Activated CD4-positive, alpha-beta T cell treated with anti-CD3 and anti-CD28 coated beads for 24 hours (primary cell): ENCODE measurements around the gene KIFAP3.
"Not testable (repeated sequence)": the region's sequence is repeated elsewhere in the genome, so short reads cannot be mapped to it uniquely, and the experiment has no call there.

Experiments
- DNase-seq, 2 donors: peaks; one replicate each; pipeline ENCODE4 v3.0.0-alpha.2; 2020; ENCODE audit warnings: low read depth in 2 of 2

Gene KIFAP3

DNA sequence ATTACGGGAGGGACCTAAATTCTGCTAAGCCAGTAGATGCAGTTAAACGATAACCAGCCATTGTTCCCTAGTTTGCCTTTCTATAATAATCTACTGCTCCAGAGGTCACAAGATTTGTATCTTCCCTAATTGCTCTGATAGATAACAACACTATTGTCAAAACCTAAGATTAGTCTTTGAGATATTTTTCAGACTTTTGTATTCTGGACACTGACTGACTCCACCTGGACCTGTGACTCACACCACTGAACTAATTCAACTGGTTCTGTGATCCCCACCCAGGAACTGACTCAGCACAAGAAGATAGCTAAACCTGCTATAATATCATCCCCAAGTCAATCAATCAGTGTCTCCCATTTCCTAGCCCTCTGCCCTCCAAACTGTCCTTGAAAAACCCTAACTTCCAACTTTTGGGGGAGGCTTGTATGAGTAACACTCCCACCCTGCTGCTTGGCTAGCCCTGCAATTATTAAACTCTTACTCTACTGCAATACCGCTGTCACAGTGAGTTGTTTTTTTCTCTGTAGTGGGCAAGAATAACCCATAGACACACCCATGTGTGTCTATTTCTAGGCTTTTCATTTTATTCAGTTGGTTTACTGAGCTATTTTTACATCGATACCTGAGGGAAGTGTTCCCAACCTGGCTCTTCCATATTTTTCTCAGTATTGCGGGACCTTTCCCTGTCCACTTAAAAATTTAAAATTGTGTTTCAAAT lies 11.2 kb downstream of the KIFAP3 start:
- no peak for DNase-seq

DNA sequence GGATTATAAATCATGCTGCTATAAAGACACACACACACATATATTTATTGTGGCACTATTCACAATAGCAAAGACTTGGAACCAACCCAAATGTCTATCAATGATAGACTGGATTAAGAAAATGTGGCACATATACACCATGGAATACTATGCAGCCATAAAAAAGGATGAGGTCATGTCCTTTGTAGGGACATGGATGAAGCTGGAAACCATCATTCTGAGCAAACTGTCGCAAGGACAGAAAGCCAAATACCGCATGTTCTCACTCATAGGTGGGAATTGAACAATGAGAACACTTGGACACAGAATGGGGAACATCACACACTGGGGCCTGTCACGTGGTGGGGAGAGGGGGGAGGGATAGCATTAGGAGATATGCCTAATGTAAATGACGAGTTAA lies 12.8 kb downstream of the KIFAP3 start:
- DNase-seq = not testable (repeated sequence)

DNA sequence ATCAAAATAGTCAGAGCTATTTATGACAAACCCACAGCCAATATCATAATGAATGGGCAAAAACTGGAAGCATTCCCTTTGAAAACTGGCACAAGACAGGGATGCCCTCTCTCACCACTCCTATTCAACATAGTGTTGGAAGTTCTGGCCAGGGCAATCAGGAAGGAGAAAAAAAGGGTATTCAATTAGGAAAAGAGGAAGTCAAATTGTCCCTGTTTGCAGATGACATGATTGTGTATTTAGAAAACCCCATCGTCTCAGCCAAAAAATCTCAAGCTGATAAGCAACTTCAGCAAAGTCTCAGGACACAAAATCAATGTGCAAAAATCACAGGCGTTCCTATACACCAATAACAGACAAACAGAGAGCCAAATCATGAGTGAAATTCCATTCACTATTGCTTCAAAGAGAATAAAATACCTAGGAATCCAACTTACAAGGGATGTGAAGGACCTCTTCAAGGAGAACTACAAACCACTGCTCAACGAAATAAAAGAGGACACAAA lies 14.4 kb downstream of the KIFAP3 start:
- DNase-seq = not testable (repeated sequence)

DNA sequence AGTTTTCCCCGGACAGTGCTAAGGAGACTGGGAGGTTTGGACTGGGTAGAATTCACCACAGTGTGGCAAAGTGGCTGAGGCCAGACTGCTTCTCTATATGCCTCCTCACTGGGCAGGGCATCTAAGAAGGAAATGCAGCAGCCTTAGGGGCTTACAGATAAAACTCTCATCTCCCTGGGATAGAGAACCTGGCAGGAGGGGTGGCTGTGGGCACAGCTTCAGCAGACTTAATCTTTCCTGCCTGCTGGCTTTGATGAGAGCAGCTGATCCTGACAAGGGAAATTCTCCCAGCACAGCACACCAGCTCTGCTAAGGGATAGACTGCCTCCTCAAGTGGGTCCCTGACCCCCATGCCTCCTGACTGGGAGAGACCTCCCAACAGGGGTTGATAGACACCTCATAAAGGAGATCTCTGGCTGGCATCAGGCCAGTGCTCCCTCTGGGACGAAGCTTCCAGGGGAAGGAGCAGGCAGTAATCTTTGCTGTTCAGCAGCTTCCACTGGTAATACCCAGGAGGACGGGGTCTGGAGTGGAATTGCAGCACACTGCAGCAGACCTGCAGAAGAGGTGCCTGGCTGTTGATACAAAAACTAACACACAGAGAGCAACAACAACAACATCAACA lies 25.2 kb downstream of the KIFAP3 start:
- DNase-seq = no peak

DNA sequence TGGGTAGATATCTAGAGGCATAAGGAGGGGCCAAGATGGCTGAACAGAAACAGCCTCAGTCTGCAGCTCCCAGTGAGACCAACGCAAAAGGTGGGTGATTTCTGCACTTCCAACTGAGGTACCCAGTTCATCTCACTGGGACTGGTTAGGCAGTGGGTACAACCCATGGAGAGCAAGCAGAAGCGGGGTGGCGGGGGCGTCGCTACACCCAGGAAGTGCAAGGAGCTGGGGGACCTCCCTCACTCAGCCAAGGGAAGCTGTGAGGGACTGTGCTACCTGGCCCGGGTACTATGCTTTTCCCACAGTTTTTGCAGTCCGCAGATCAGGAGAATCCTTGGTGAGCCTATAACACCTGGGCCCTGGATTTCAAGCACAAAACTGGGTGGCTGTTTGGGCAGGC lies 26.0 kb downstream of the KIFAP3 start:
- DNase-seq = no peak

DNA sequence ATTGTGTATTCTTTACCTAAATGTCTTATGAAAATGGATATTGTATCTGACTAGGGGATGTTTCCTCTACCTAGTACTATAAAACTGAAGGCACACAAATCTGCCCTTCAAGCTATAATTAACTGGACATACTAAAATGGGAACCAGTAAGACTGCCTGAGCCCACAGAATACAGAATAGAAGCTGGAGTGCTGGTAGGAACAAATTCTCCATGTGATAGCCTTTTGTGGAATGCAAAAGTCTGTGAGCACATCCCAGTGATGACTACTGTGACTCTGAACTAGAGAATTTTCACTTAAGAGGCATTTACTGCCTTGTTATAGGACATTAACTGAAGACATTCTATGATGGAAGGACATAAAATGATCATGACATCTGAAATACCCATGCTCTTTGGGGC lies 30.3 kb downstream of the KIFAP3 start:
- DNase-seq = no peak

DNA sequence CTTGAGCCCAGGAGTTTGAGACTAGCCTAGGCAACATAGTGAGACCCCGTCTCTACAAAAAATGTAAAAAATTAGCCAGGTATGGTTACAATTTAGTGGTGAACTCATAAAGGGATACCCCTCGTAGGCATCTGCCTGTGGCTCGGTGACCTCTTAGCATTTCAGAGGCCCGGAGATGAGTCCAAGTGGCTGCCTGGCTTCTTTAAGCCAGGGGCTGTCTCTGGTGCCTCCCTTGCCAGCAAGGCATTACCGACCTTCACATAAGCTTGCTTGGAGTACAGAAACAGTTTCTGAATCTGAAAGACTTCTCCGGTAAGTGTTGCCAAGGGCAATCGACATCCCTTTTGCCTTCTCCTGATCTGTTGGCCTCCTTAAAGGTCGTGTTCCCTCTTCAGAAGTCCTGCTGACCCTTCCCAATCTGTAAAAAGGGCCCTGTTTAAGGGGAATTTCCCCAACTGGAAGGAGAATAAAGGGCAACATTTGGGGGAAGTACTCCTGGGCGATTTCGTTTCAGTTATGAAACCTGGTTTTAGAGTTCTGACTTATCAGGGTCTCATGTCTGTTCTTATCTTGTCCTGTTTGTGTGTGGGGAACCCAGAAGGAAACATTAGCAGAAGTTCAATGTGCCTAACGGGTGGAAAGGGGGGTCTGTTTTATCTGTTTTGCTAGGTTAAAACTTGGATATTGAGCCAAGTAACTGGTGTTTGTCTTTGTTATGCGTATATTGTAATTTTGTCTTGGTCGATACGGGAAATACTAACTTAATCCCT lies 32.9 kb downstream of the KIFAP3 start:
- no peak for DNase-seq

DNA sequence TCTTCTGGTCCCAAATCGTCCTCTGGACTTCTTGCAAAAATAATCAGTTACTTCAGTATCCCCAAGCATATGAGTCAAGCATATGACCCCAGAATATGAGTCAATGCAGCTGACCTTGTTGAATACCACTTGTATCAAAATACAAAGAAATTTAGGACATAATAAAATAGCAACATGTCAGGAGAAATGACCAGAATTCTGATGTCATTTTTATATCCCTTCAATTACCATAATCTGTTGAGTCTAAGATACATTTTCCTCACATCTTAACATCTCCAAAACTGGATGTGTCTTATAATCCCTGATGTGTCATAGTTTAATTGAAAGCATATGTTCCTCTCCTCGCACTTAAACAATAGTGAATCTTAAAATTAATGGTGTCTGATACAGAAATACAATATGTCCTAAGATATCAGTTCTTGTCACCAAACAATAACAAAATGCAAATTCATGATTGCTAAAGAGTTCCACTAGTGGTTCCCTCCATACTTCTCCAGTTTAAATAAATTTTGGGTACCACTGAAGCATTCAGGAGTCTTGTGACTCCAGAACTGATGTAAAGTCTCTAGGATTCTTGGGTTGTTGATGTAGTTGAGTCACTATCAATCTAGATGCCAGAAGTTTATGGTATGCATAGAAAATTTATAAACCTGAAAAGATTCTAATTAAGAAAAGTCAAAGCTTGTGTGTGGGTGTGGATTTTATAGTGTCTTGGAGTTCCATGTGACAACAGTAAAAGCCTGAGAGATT lies 41.8 kb downstream of the KIFAP3 start:
- no peak for DNase-seq

DNA sequence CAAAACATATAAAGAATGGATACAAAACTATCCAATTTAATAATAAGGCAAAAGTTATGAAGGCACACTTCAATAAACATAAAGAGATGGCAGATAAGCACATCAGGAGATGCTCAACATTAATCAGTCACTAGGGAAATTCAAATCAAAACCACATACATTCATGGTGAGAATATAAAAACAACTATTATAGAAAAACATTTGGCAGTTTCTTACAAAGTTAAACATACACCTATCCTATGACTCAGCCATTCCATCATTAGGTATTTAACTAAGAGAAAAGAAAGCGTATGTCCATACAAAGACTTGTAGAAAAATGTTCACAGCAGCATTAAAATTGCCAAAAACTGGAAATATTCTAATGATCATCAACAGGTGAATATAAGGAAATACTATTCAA lies 44.3 kb downstream of the KIFAP3 start:
- DNase-seq = no peak

DNA sequence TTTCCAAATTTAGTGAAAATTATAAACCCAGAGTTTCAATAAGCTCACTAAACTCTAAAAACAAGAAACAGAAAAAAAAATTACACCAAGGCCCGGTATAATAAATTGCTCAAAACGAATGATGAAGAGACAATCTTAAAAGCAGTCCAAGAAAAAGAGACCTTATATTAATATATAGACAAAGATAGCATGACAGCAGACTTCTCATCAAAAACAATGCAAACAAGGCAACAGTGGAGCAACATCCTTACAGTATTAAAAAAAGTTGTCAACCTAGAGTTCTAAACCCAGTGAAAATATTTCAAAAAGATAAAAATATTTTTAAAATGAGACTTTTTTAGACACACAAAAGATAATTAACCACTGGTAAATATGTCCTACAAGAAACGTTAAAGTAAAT lies 46.7 kb downstream of the KIFAP3 start:
- DNase-seq = no peak

DNA sequence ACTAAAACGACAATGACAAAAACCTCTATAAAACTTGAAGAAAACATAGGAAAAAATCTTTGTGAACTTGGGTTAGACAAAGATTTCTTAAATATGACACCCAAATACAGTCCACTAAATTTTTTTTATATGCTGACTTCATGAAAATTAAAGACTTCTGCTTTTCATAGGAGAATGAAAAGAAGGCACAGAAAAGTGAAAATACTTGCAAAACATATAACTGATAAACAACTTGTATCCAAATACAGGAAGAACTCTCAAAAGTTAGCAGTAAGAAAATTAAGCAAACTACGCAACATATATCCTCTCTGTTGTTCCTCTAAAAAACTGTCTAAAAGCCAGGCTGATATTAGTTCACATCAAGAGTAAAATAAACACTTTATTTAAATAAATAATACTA lies 53.6 kb downstream of the KIFAP3 start:
- DNase-seq = no peak

DNA sequence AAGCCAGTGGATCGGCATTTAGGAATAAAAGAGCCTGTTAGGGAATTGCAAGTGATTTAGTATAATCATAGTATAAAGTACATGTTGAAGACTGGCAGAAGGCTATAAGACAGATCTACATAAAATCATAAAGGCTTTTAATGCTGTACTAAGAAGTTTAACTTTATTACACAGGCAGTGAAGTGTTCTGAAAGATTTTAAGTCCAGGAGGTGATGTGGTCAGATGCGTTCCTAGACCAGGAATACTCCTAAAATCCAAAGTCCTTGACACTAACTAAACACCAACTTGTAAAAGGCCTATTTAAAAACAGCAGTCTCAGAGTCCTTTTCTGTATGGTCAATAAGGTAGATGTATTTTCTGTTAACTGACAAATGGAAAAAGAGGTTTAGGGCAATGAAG lies 57.0 kb downstream of the KIFAP3 start:
- DNase-seq = no peak

DNA sequence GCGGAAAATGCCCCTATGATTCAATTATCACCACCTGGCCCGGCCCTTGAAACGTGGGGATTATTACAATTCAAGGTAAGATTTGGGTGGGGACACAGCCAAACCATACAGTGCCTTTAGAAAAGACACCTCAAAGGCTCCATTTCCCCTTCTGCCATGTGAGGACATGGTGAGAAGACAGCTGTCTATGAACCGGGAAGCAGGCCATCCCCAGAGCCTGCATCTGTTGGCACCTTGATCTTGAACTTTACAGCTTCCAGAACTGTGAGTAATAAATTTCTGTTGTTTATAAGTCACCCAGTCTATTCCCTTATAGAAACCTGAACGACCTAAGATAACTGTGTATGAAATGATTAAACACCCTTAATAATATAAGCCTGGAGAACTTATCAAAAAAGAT lies 61.6 kb downstream of the KIFAP3 start:
- no peak for DNase-seq

DNA sequence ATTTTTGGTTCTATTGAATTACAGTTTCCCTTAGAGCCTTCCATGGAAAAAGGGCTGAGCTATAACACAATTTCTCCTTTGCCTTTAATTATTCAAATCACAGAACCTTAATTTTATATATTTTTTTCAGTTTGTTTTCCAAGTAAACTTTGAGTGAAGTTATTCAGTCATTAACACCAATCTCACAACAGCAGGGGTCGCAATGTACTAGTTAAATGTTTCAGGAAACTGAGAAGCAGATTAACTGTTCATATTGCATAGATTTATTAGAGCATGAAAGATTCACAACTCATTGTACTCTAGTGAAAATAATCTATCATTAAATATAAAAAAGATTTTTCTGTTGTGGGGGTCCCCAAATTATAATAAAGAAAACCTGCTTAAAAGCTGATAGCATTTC lies 64.1 kb downstream of the KIFAP3 start:
- no peak for DNase-seq

DNA sequence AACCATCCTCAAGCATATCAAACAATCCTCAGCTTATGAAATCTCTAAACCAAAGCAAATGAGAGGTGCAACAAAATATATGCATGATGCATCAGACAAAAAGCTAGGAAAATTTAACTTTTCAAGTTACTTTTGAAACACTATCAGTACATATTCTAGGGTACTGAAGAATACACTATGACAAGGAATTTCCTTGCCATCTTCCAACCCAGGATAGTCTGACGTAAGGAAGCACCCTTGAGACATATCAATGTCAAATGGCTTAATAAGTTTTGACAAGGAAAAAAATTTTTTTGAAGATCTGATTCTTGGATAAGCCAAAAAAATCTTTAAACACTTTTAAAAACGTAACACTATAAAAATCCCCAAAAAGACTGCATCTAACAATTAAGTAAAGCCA lies 64.9 kb downstream of the KIFAP3 start:
- DNase-seq = no peak

DNA sequence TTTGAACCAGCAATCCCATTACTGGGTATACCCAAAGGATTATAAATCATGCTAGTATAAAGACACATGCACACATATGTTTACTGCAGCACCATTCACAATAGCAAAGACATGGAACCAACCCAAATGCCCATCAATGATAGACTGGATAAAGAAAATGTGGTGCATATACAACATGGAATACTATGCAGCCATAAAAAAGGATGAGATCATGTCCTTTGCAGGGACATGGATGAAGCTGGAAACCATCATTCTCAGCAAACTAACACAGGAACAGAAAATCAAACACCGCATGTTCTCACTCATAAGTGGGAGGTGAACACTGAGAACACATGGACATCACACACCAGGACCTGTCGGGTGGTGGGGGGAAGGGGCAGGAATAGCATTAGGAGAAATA lies 65.8 kb downstream of the KIFAP3 start:
- DNase-seq = not testable (repeated sequence)

DNA sequence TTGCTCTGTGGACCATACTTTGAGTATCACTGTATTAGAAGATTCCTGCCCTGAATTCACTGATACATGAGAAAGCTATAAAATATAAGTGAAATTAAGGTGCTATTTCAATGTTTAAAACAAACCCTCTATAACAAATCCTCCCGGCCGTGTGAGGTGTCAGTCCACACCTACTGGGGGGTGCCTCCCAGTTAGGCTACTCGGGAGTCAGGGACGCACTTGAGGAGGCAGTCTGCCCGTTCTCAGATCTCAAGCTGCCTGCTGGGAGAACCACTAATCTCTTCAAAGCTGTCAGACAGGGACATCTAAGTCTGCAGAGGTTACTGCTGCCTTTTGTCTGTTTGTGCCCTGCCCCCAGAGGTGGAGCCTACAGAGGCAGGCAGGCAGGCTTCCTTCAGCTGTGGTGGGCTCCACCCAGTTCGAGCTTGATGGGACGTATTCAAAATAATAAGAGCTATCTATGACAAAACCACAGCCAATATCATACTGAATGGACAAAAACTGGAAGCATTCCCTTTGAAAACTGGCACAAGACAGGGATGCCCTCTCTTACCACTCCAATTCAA lies 71.1 kb downstream of the KIFAP3 start:
- DNase-seq = not testable (repeated sequence)

DNA sequence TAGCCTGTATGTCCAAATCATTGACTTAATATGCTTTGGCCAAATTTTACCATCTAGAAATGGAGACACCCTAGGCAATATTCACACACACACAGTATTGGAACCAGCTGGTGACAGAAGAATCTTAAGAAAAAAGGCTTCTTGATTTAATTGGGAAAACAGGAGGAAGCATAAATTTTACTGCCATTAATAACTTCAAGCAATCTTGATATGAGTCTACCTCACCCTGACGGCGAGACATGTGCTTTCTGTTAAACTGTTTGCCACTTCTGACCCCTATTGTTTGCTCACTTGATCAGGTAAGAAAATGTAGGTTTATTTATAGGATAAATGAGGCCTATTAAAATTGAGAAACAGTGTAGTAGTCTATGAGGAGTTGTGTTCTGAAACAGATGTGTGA lies 73.2 kb downstream of the KIFAP3 start:
- no peak for DNase-seq

DNA sequence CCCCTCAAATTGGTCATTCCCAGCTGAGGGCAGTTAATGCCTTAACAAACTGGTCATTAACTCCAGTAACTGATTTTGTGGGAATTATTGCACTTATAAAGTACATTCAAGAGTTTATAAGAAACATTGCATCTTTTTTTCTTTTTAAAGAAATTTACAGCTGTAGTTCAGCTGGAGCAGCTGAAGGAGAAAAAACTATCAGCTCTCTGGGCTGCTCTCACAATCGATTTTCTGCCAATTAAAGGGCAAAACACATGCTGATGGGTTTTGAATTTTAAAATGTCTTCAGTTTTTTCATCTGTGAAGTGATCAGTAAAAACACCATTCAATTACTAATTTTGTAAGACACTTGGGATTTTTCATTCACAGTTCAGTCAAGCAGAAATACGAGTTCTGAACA lies 74.7 kb downstream of the KIFAP3 start:
- no peak for DNase-seq

DNA sequence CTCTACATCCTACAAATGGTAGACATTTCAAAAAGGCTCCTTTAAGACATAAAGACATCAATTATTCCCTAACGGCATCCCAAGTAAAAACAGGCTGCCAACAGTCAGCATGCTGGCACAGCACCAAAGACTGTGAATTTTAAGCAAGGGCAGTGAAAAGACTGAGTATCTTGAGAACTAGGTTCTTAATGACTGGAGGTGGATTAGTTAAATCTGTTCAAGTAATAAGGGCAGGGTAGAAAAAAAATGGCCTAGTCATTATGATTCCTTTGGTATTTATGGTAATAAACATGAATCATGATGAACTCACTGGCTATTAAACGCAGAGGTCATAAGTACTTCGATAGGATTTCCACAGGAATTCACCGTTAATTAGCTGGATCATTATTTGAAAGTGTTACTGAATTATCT lies 75.2 kb downstream of the KIFAP3 start:
- no peak for DNase-seq

DNA sequence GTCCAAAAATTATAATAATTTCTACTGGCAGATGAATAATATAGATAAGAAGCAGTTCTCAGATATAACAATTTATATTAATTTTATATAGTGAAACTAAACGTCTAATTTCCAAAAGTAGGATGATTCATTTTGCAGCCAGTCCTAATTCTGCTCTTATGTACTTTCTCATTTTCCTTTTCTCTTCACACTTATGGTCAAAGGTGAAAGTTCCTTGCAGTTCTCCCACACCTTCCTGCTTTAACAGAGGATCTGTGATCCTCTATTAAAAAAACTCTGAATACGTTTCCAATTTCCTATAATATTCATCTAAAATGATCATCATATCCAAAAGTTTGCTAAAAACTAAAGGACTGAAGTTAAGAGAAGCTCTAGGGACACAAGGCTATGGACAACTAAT lies 78.5 kb downstream of the KIFAP3 start:
- no peak for DNase-seq

DNA sequence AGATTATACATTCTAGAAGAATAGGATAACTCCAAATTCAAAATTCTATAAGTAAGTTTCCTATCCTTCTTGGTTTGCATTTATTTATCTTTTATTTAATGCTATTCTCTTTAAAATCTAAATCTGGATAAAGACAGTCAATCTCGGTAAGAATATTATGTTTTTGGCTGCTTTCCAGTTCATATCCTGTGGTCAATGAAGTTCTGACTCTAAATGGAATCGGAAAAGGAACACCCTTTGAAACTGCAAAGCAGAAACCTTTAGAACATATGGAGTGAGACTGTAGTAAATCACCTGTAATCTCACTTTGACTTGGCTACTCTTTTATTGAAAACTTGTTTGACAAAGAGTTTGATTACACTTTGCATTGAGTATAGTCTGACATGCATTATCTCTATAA lies 85.2 kb downstream of the KIFAP3 start:
- DNase-seq = no peak
